PC-3 (cell line): ENCODE measurements around the gene KIAA0513. TPM values are rescaled to one million over a fixed set of nuclear protein-coding genes. Genes with fewer than 3 reads are reported as not detected.

Experiments
- ATAC-seq: fragments of 200-7000 bp; cut with Tn5 transposase; 2 replicates; pipeline ENCODE4 v1.9.1; 2020; ENCODE audit warnings: mild to moderate bottlenecking, moderate library complexity
- BruUV-seq: library from RNA; stranded (reverse); fragments of 400-500 nt; replicated peaks from 2 replicates; lab custom pipeline; 2021; lab: Mats Ljungman, UMichigan
- CTCF ChIA-PET: fragments of 300-600 bp; sonication (Branson Sonifier 250); formaldehyde crosslinking; loops from one replicate; lab custom pipeline; 2022; ENCODE audit warnings: antibody characterized with exemption; lab: Charles Lee
- POLR2A ChIA-PET: fragments of 300-600 bp; sonication (Branson Sonifier 250); formaldehyde crosslinking; loops from one replicate; lab custom pipeline; 2022; ENCODE audit warnings: antibody characterized with exemption; ENCODE audit not compliant: unreplicated experiment; lab: Charles Lee
- DNase-seq: peaks from one replicate; pipeline ENCODE4 v3.0.0-alpha.2; 2015
- H2AFZ ChIP-seq: fragments of 300-600 bp; sonication (generic); 2 replicates; pipeline ENCODE4 v1.6.0; 2016; ENCODE audit warnings: antibody characterized with exemption, low read length
- H3F3A ChIP-seq: fragments of 300-600 bp; sonication (generic); one replicate; pipeline ENCODE4 v1.6.0; 2017; ENCODE audit warnings: antibody characterized with exemption, low read length, control low read depth, mild to moderate bottlenecking; ENCODE audit not compliant: unreplicated experiment
- H3K27ac ChIP-seq: fragments of 300-600 bp; sonication (generic); 2 replicates; pipeline ENCODE4 v1.5.1; 2016; ENCODE audit warnings: mild to moderate bottlenecking, low read length
- H3K27me3 ChIP-seq: fragments of 300-600 bp; sonication (generic); 2 replicates; pipeline ENCODE4 v1.6.1; 2016; ENCODE audit warnings: low read length, mixed read lengths
- H3K36me3 ChIP-seq: fragments of 300-600 bp; sonication (generic); 2 replicates; pipeline ENCODE4 v1.6.1; 2016; ENCODE audit warnings: low read depth, mixed run types, low read length, mixed read lengths
- H3K4me1 ChIP-seq: fragments of 300-600 bp; sonication (generic); 2 replicates; pipeline ENCODE4 v1.5.1; 2016; ENCODE audit warnings: low read length; ENCODE audit not compliant: insufficient read depth
- H3K4me2 ChIP-seq: fragments of 300-600 bp; sonication (generic); 2 replicates; pipeline ENCODE4 v1.6.0; 2016; ENCODE audit warnings: low read length
- H3K4me3 ChIP-seq: fragments of 300-600 bp; sonication (generic); 2 replicates; pipeline ENCODE4 v1.5.1; 2016; ENCODE audit warnings: mild to moderate bottlenecking, low read length, mixed read lengths
- H3K79me2 ChIP-seq: fragments of 300-600 bp; sonication (generic); 2 replicates; pipeline ENCODE4 v1.6.1; 2017; ENCODE audit warnings: low read length, mixed read lengths
- H3K9ac ChIP-seq: fragments of 300-600 bp; sonication (generic); 2 replicates; pipeline ENCODE4 v1.6.0; 2016; ENCODE audit warnings: mild to moderate bottlenecking, low read length
- H3K9me2 ChIP-seq: fragments of 300-600 bp; sonication (generic); replicated peaks from 2 replicates; pipeline ENCODE4 v1.6.1; 2016; ENCODE audit warnings: mixed run types, low read length, mixed read lengths
- H3K9me3 ChIP-seq: fragments of 300-600 bp; sonication (generic); 2 replicates; pipeline ENCODE4 v1.6.1; 2016; ENCODE audit warnings: low read length, mixed read lengths
- H4K20me1 ChIP-seq: fragments of 300-600 bp; sonication (generic); 2 replicates; pipeline ENCODE4 v1.6.1; 2016; ENCODE audit warnings: low read length, mixed read lengths
- EZH2 ChIP-seq: fragments of 300-600 bp; sonication (generic); IDR thresholded peaks from one replicate; pipeline ENCODE4 v1.6.1; 2017; ENCODE audit warnings: antibody characterized with exemption, mild to moderate bottlenecking, low read length; ENCODE audit not compliant: unreplicated experiment
- EZH2phosphoT487 ChIP-seq: fragments of 300-600 bp; sonication (generic); IDR thresholded peaks from 2 replicates; pipeline ENCODE4 v1.6.1; 2018; ENCODE audit warnings: mild to moderate bottlenecking, antibody characterized with exemption, low read length, borderline replicate concordance
- intact Hi-C: fragments of 100-400 bp; cut with micrococcal nuclease; formaldehyde crosslinking; loops from 2 replicates; pipeline ENCODE4 v1.9.0; 2023
- total RNA-seq: library from RNA; depleted of rRNA; stranded (reverse); fragments of >200 nt; gene quantifications from 2 replicates; pipeline ENCODE4 v1.2.3, GENCODE V29; 2014
- TF ChIP-seq, protein P1 (sequence below): fragments of 300-600 bp; sonication (generic); conservative IDR thresholded peaks from 2 replicates; pipeline ENCODE4 v1.5.1; 2017; ENCODE audit warnings: antibody characterized with exemption, low read depth, mild to moderate bottlenecking, low read length

The KIAA0513 gene
- total RNA-seq, 1 experiment from 2014 or later = 7.8 TPM

DNA sequence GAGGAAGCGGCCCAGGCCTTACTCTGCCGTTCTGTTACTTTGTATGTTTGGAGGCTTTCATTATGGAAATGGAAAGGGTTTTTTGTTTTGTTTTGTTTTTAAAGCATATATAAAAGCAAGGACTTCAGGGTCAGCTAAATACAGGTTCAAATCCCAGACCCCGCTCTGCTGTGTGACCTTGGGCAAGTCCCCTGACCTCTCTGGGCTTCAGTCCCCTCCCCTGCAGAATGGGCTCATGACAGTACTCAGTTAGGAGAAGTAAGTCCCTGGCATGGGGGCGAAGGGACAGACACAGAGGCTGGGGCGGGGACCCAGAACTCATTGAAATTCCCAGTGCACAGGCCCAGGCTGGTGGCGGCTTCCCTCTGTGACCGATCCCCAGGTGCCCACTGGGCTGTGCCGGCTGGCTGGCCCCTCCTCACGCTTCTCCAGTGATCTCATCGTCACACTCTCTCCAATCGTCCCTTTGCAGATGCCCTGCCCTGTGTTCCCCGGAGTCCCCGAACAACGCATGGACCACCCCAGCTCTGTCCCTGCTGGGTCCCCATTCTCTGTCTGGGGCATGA lies 85.7 kb downstream of the KIAA0513 start:
- intact Hi-C loops = loop anchor here (10.0 kb wide), 1 partner anchor 222 kb away; no protein-coding TSS in a partner anchor
- Histone ChIP-seq H3K36me3 (no peaks in the 10 kb centered on the region), H2AFZ (no peak overlapping the region), H3K27ac (no peak overlapping the region), H3K4me2 (no peak overlapping the region), H3F3A (no peaks in the 10 kb centered on the region), H3K9me3 (no peaks in the 10 kb centered on the region), H3K27me3 (no peaks in the 10 kb centered on the region), H4K20me1 (no peaks in the 10 kb centered on the region), H3K4me1 (peaks cover 2% of the 10 kb centered on the region; the same call in 1 of the 2 replicates), H3K79me2 (no peaks in the 10 kb centered on the region), H3K9ac (no peak overlapping the region), H3K9me2 (no peaks in the 10 kb centered on the region), H3K4me3 (no peak overlapping the region)
- TF ChIP-seq EZH2 (no peak), EZH2phosphoT487 (no peak)
- TF ChIP-seq, protein P1, sequence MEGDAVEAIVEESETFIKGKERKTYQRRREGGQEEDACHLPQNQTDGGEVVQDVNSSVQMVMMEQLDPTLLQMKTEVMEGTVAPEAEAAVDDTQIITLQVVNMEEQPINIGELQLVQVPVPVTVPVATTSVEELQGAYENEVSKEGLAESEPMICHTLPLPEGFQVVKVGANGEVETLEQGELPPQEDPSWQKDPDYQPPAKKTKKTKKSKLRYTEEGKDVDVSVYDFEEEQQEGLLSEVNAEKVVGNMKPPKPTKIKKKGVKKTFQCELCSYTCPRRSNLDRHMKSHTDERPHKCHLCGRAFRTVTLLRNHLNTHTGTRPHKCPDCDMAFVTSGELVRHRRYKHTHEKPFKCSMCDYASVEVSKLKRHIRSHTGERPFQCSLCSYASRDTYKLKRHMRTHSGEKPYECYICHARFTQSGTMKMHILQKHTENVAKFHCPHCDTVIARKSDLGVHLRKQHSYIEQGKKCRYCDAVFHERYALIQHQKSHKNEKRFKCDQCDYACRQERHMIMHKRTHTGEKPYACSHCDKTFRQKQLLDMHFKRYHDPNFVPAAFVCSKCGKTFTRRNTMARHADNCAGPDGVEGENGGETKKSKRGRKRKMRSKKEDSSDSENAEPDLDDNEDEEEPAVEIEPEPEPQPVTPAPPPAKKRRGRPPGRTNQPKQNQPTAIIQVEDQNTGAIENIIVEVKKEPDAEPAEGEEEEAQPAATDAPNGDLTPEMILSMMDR = no peak
- no peak for DNase-seq
- no TSS peak for BruUV-seq
- CTCF ChIA-PET = no interaction called here
- no peak for ATAC-seq
- POLR2A ChIA-PET = no interaction called here

DNA sequence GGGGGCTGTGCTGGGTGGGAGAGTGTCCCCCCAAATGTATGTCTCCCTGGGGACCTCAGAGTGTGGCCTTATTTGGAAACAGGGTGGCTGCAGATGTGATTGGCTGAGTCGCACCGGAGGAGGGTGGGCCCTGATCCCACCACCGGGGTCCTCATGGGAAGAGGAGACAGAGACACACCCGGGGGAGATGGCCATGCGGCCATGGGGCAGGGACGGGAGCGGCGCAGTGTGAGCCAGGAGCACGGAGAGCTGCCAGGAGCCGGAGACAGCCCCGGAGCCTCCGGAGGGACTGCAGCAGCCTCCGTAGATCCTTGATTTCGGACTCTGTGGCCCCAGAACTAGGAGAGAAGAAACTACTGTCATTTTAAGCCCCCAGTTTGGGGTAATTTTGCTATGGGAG lies 86.3 kb downstream of the KIAA0513 start:
- TF ChIP-seq EZH2 = no peak
- TF ChIP-seq, protein P1 = no peak
- Histone ChIP-seq H3K9me3 (no peaks in the 10 kb centered on the region), H3K36me3 (no peaks in the 10 kb centered on the region), H3K4me2 (no peak overlapping the region), H4K20me1 (no peaks in the 10 kb centered on the region), H3K9ac (no peak overlapping the region), H3F3A (no peaks in the 10 kb centered on the region), H3K4me1 (peaks cover 2% of the 10 kb centered on the region; the same call in 1 of the 2 replicates), H3K27ac (no peak overlapping the region), H2AFZ (no peak overlapping the region), H3K79me2 (no peaks in the 10 kb centered on the region), H3K27me3 (no peaks in the 10 kb centered on the region), H3K4me3 (no peak overlapping the region), H3K9me2 (no peaks in the 10 kb centered on the region)
- intact Hi-C loops = loop anchor here (10.0 kb wide), 1 partner anchor 221 kb away; no protein-coding TSS in a partner anchor
- no peak for ATAC-seq
- BruUV-seq = no TSS peak
- ChIA-PET CTCF (no interaction called here), POLR2A (no interaction called here)
- DNase-seq = no peak

DNA sequence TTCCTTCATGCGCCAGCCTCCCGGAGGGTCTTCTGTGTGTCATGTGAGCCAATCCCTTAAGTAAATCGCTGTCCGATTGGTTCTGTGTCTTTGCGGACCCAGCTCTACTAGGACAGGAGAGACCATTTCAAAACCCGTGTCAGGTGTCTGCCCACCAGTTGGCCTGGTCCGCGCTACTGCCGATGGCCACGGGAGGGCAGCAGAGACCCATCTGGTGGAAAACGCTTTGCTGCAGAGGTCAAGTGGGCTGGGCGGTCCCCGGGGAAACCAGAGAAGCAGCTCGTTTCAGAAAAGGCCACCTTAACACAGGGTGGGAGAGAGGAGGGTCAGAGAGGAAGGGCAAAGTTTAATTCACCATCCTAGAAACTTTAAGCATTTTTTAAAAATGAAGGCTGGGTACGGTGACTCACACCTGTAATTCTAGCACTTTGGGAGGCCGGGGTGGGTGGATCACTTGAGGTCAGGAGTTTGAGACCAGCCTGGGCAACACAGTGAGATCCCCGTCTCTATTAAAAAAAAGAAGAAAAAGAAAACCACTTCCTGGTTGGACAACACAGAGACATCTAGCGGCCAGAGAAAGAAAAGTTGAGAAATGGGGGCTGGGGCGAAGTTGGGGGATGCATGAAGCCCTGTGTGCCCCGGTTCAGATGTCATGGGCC lies 87.4 kb downstream of the KIAA0513 start:
- no peaks in the 10 kb centered on the region for H3K27me3 ChIP-seq
- ATAC-seq = peak; percentile 96
- intact Hi-C loops = loop anchor here (10.0 kb wide), 1 partner anchor 220 kb away; no protein-coding TSS in a partner anchor
- peak overlapping the region; percentile 68 for H2AFZ ChIP-seq
- H3K9ac ChIP-seq = no peak overlapping the region
- H3K9me2 ChIP-seq = no peaks in the 10 kb centered on the region
- no TSS peak for BruUV-seq
- H3K27ac ChIP-seq = no peak overlapping the region
- H3K4me3 ChIP-seq = no peak overlapping the region
- H3K9me3 ChIP-seq = no peaks in the 10 kb centered on the region
- H3K36me3 ChIP-seq = no peaks in the 10 kb centered on the region
- no peaks in the 10 kb centered on the region for H4K20me1 ChIP-seq
- H3K4me1 ChIP-seq = peaks cover 2% of the 10 kb centered on the region; the same call in 1 of the 2 replicates
- peak; percentile 87 for DNase-seq
- POLR2A ChIA-PET = no interaction called here
- TF ChIP-seq, protein P1 = peak; percentile 92
- no peak for TF ChIP-seq EZH2phosphoT487
- no peaks in the 10 kb centered on the region for H3F3A ChIP-seq
- CTCF ChIA-PET = interaction anchor here (0.8 to 1.3 kb wide), 3 partner anchors 9 to 160 kb away, joined by 4 read pairs; no protein-coding TSS in a partner anchor
- no peaks in the 10 kb centered on the region for H3K79me2 ChIP-seq
- peak overlapping the region; percentile 69 for H3K4me2 ChIP-seq
